ENCODE measurements around the gene GPC6. TPM values are rescaled to one million over a fixed set of nuclear protein-coding genes. Genes with fewer than 3 reads are reported as not detected.

The GPC6 gene
- total and polyA plus RNA-seq, 5 donors from 2014 or later: not detected

GRCh38 chr13:93502071-93502470, 275.5 kb downstream of the GPC6 start:
- no peak for ATAC-seq (ENCODE audit: low read depth in 2 of 2)
- no peak overlapping the region for H3K27ac ChIP-seq (ENCODE audit: insufficient read depth, low read length, poor library complexity, severe bottlenecking)
- Mint-ChIP-seq H3K27ac (no peak overlapping the region), H3K9me3 (peaks cover 0 to 4% (median 1%) of the 10 kb centered on the region in 7 donors), H3K36me3 (no peaks in the 10 kb centered on the region), H3K4me1 (no peaks in the 10 kb centered on the region), H3K27me3 (no peaks in the 10 kb centered on the region), H3K4me3 (peak overlapping the region in 1 of 4 donors; percentile 73)
- H3K9me3 ChIP-seq (ENCODE audit: control insufficient read depth in 2 of 2, low read length in 2 of 2): no peaks in the 10 kb centered on the region
- no peaks in the 10 kb centered on the region for H3K4me1 ChIP-seq (ENCODE audit: control insufficient read depth, insufficient read depth, low read length, poor library complexity, severe bottlenecking)
- H3K36me3 ChIP-seq (ENCODE audit: control insufficient read depth, insufficient read depth, low read length): no peaks in the 10 kb centered on the region
- no peaks in the 10 kb centered on the region for H3K27me3 ChIP-seq (ENCODE audit: control insufficient read depth, insufficient read depth, low read length)
- no peak overlapping the region for H3K4me3 ChIP-seq (ENCODE audit: low read depth, low read length)
- no peak for DNase-seq

DNA sequence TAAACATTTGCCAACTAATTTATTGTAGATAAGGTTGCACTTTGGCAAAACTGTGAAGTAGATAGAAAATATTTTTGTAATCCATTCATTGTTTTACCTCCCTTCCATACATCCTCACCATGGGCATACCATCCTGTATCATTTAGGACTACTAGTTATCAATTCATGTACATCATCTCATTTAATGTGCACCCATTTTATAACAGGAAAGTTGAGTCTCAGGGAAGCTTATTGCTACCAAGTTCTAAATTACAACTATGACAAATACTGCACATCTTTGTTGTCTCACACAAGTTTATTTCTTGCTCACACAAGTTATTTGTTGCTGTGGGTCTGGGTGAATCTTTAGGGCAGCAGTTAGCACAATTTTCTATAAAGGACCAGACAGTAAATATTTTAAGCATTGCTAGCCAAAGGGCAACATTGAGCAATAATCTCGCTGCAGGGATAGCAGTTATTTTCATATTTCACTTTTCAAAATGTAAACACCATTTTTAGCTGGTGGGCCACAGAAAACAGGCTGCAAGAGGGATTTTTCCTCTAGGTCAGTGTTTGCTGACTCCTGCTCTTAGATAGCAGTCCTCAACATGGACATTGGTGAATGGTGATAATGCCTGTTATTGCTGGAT, 276.5 kb downstream of the GPC6 start:
- Histone ChIP-seq H3K4me3 (ENCODE audit: low read depth, low read length) (no peak overlapping the region), H3K36me3 (ENCODE audit: control insufficient read depth, insufficient read depth, low read length) (no peaks in the 10 kb centered on the region), H3K4me1 (ENCODE audit: control insufficient read depth, insufficient read depth, low read length, poor library complexity, severe bottlenecking) (no peaks in the 10 kb centered on the region), H3K9me3 (ENCODE audit: control insufficient read depth in 2 of 2, low read length in 2 of 2) (no peaks in the 10 kb centered on the region), H3K27me3 (ENCODE audit: control insufficient read depth, insufficient read depth, low read length) (no peaks in the 10 kb centered on the region), H3K27ac (ENCODE audit: insufficient read depth, low read length, poor library complexity, severe bottlenecking) (no peak overlapping the region)
- Mint-ChIP-seq H3K27ac (no peak overlapping the region), H3K9me3 (peaks cover 0 to 4% (median 0%) of the 10 kb centered on the region in 7 donors), H3K36me3 (no peaks in the 10 kb centered on the region), H3K27me3 (no peaks in the 10 kb centered on the region), H3K4me1 (no peaks in the 10 kb centered on the region), H3K4me3 (no peak overlapping the region)
- ATAC-seq (ENCODE audit: low read depth in 2 of 2) (no peak), DNase-seq (no peak)

GRCh38 chr13:93505104-93505952, 278.7 kb downstream of the GPC6 start:
- Mint-ChIP-seq H3K27ac (no peak overlapping the region), H3K27me3 (no peaks in the 10 kb centered on the region), H3K9me3 (peaks cover 0 to 4% (median 2%) of the 10 kb centered on the region in 7 donors), H3K36me3 (no peaks in the 10 kb centered on the region), H3K4me3 (no peak overlapping the region), H3K4me1 (no peaks in the 10 kb centered on the region)
- Histone ChIP-seq H3K9me3 (ENCODE audit: control insufficient read depth in 2 of 2, low read length in 2 of 2) (no peaks in the 10 kb centered on the region), H3K27ac (ENCODE audit: insufficient read depth, low read length, poor library complexity, severe bottlenecking) (no peak overlapping the region), H3K36me3 (ENCODE audit: control insufficient read depth, insufficient read depth, low read length) (no peaks in the 10 kb centered on the region), H3K27me3 (ENCODE audit: control insufficient read depth, insufficient read depth, low read length) (no peaks in the 10 kb centered on the region), H3K4me1 (ENCODE audit: control insufficient read depth, insufficient read depth, low read length, poor library complexity, severe bottlenecking) (no peaks in the 10 kb centered on the region), H3K4me3 (ENCODE audit: low read depth, low read length) (no peak overlapping the region)
- DNase-seq (no peak), ATAC-seq (ENCODE audit: low read depth in 2 of 2) (no peak)

DNA sequence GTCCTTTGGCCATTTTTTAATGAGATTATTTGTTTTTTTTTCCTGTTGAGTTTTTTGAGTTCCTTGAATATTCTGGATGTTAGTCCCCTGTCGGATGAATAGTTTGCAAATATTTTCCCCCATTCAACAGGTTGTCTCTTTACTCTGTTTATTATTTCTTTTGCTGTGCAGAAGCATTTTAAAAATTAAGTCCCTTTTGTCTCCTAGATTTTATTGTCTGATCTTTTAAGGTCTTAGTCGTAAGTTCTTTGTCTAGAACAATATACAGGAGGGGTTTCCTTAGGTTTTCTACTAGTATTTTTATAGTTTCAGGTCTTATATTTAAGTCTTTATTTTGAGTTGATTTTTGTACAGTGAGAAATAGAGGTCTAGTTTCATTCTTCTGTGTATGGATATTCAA, 284.4 kb downstream of the GPC6 start:
- Histone ChIP-seq H3K4me1 (ENCODE audit: control insufficient read depth, insufficient read depth, low read length, poor library complexity, severe bottlenecking) (no peaks in the 10 kb centered on the region), H3K4me3 (ENCODE audit: low read depth, low read length) (no peak overlapping the region), H3K27me3 (ENCODE audit: control insufficient read depth, insufficient read depth, low read length) (peaks cover 2% of the 10 kb centered on the region), H3K27ac (ENCODE audit: insufficient read depth, low read length, poor library complexity, severe bottlenecking) (no peak overlapping the region), H3K36me3 (ENCODE audit: control insufficient read depth, insufficient read depth, low read length) (no peaks in the 10 kb centered on the region), H3K9me3 (ENCODE audit: control insufficient read depth in 2 of 2, low read length in 2 of 2) (no peaks in the 10 kb centered on the region)
- no peak overlapping the region for H3K27ac Mint-ChIP-seq
- DNase-seq (no peak), ATAC-seq (ENCODE audit: low read depth in 2 of 2) (no peak)
- peaks cover 0 to 6% (median 1%) of the 10 kb centered on the region in 7 donors for H3K9me3 Mint-ChIP-seq
- no peaks in the 10 kb centered on the region for H3K36me3 Mint-ChIP-seq
- no peaks in the 10 kb centered on the region for H3K27me3 Mint-ChIP-seq
- peaks cover 0 to 2% (median 0%) of the 10 kb centered on the region in 4 donors for H3K4me1 Mint-ChIP-seq
- H3K4me3 Mint-ChIP-seq: no peak overlapping the region

DNA sequence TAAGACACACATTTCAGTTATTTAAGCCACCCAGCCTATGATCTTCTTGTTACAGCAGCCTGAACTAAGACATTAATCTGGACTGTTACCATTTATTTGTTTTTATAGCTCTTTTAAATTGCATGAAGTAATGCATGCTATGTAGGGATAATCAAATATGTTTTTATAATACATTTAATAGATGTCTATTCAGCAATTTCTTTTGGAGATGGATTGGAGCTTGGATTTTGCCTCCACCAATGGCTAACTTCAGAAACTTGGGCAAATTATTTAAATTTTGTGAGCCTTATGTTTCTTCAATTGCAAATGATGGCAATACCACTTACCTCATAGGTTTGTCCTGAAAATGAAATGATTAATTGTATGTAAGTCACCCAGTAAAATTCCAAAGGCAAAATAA, 288.7 kb downstream of the GPC6 start:
- H3K4me3 ChIP-seq (ENCODE audit: low read depth, low read length): no peak overlapping the region
- Mint-ChIP-seq H3K36me3 (no peaks in the 10 kb centered on the region), H3K9me3 (peaks cover 0 to 4% (median 0%) of the 10 kb centered on the region in 7 donors), H3K4me1 (peaks cover 0 to 2% (median 0%) of the 10 kb centered on the region in 4 donors), H3K27ac (no peak overlapping the region), H3K27me3 (no peaks in the 10 kb centered on the region), H3K4me3 (no peak overlapping the region)
- DNase-seq (no peak), ATAC-seq (ENCODE audit: low read depth in 2 of 2) (no peak)
- H3K27ac ChIP-seq (ENCODE audit: insufficient read depth, low read length, poor library complexity, severe bottlenecking): no peak overlapping the region
- peaks cover 2% of the 10 kb centered on the region for H3K27me3 ChIP-seq (ENCODE audit: control insufficient read depth, insufficient read depth, low read length)
- H3K4me1 ChIP-seq (ENCODE audit: control insufficient read depth, insufficient read depth, low read length, poor library complexity, severe bottlenecking): no peaks in the 10 kb centered on the region
- H3K36me3 ChIP-seq (ENCODE audit: control insufficient read depth, insufficient read depth, low read length): no peaks in the 10 kb centered on the region
- H3K9me3 ChIP-seq (ENCODE audit: control insufficient read depth in 2 of 2, low read length in 2 of 2): no peaks in the 10 kb centered on the region

DNA sequence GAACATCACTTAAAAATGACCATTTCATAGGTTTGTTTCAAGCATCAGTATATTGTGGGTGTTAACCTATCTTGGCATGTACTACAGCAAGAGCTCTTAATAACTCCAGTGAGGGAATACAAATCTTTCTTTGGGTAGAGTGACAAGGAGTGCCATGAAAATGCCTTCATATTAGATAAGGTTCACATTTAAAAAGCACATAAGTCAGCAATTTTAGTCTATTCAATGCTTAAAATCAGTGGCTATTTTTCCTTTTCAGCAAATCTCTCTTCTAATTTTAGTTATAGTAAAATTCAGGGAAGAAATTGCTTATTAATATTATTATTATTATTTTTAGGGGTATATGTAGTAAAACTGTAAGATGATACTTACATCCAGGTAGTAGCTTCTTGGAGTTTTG, 291.1 kb downstream of the GPC6 start:
- no peaks in the 10 kb centered on the region for H3K27me3 Mint-ChIP-seq
- Histone ChIP-seq H3K36me3 (ENCODE audit: control insufficient read depth, insufficient read depth, low read length) (no peaks in the 10 kb centered on the region), H3K4me3 (ENCODE audit: low read depth, low read length) (no peak overlapping the region), H3K4me1 (ENCODE audit: control insufficient read depth, insufficient read depth, low read length, poor library complexity, severe bottlenecking) (no peaks in the 10 kb centered on the region), H3K27ac (ENCODE audit: insufficient read depth, low read length, poor library complexity, severe bottlenecking) (no peak overlapping the region), H3K27me3 (ENCODE audit: control insufficient read depth, insufficient read depth, low read length) (peaks cover 2% of the 10 kb centered on the region), H3K9me3 (ENCODE audit: control insufficient read depth in 2 of 2, low read length in 2 of 2) (no peaks in the 10 kb centered on the region)
- H3K4me1 Mint-ChIP-seq: no peaks in the 10 kb centered on the region
- H3K36me3 Mint-ChIP-seq: no peaks in the 10 kb centered on the region
- ATAC-seq (ENCODE audit: low read depth in 2 of 2) (no peak), DNase-seq (no peak)
- H3K9me3 Mint-ChIP-seq: peaks cover 0 to 3% (median 0%) of the 10 kb centered on the region in 7 donors
- no peak overlapping the region for H3K4me3 Mint-ChIP-seq
- H3K27ac Mint-ChIP-seq: no peak overlapping the region

DNA sequence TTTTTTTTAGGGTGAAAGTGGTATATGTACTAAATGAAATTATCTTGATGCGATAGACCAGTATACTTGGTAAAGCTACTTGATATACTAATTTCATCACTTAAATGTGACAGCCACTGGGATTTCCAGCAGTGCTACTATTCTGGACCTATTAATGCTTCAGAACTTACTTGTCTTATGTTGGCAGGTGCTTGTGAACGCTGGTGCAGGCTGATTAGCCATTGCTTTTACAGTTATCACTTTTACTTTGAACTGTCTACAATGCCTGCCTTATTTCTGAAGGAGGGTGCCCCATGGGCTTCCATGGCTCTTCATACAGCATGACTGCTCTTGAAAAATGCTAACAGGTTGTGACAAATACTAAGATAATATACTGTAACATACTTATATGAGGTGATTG, 294.7 kb downstream of the GPC6 start:
- H3K27ac Mint-ChIP-seq: no peak overlapping the region
- Histone ChIP-seq H3K4me3 (ENCODE audit: low read depth, low read length) (no peak overlapping the region), H3K27me3 (ENCODE audit: control insufficient read depth, insufficient read depth, low read length) (no peaks in the 10 kb centered on the region), H3K36me3 (ENCODE audit: control insufficient read depth, insufficient read depth, low read length) (no peaks in the 10 kb centered on the region), H3K27ac (ENCODE audit: insufficient read depth, low read length, poor library complexity, severe bottlenecking) (no peak overlapping the region), H3K4me1 (ENCODE audit: control insufficient read depth, insufficient read depth, low read length, poor library complexity, severe bottlenecking) (no peaks in the 10 kb centered on the region), H3K9me3 (ENCODE audit: control insufficient read depth in 2 of 2, low read length in 2 of 2) (no peaks in the 10 kb centered on the region)
- no peak for ATAC-seq (ENCODE audit: low read depth in 2 of 2)
- peaks cover 0 to 2% (median 0%) of the 10 kb centered on the region in 7 donors for H3K9me3 Mint-ChIP-seq
- no peaks in the 10 kb centered on the region for H3K27me3 Mint-ChIP-seq
- no peak overlapping the region for H3K4me3 Mint-ChIP-seq
- H3K4me1 Mint-ChIP-seq: no peaks in the 10 kb centered on the region
- H3K36me3 Mint-ChIP-seq: no peaks in the 10 kb centered on the region
- DNase-seq: no peak

Measured in CD4-positive, CD25-positive, alpha-beta regulatory T cell (primary cell).